Stimulated activated CD8-positive, alpha-beta memory T cell treated with anti-CD3 and anti-CD28 coated beads, Interleukin-4, amount 100 ng/mL, for 48 hours (primary cell): ENCODE results near the gene H1-8.
"Not testable (repeated sequence)": the region's sequence is repeated elsewhere in the genome, so short reads cannot be mapped to it uniquely, and the experiment has no call there.

Experiments used
- DNase-seq: peaks from one replicate; pipeline ENCODE4 v3.0.0-alpha.2; 2020

The H1-8 gene

DNA sequence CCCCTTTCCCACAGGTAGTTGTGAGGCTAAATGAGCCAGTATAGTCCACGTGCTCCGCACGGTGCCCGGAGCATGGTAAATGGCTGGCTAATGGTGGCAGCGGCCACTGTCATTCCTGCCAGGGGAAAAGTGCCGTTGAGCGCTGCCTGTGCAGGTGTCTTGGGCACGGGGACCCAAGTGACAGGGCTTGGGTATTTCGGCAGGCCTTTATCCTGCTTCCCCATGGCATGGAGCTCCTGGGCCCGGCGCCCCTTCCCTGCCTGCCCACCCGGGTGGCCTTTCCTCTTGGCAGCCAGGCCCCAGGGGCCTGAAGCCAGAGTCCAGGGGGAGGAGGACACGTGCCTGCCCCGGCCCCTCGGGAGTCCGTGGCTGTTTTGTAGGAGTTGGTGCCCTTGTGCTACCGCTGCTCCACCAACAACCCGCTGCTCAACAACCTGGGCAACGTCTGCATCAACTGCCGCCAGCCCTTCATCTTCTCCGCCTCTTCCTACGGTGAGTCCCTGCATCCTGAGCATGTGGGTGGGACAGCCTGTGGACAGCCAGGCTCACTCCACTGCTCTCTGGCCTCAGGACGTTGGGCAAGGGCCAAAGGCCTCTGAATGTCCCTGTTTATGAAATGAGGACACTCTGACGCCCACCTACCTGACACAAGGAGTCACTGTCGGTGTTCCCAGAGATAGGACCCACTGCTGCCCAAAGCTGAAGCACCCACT is 27.7 kb upstream of the H1-8 start:
- DNase-seq: not testable (repeated sequence)

DNA sequence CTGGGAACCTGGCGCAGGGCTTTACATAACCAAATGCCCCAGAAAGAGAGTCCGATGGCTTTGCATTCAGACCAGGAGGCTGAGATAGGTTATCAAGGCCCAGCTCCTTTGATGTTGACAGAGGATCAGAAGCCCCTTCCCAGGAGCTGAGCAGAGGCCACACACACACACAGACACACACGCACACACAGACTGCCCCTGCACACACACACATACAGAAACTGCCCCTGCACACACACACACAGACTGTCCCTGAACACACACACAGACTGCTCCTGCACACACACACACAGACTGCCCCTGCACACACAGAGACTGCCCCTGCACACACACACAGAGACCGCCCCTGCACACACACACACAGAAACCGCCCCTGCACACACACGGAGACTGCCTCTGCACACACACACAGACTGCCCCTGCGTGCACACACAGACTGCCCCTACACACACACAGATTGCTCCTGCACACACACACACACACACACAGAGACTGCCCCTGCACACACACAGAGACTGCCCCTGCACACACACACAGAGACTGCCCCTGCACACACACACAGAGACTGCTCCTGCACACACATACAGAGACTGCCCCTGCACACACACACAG is 27.0 kb upstream of the H1-8 start:
- not testable (repeated sequence) for DNase-seq

DNA sequence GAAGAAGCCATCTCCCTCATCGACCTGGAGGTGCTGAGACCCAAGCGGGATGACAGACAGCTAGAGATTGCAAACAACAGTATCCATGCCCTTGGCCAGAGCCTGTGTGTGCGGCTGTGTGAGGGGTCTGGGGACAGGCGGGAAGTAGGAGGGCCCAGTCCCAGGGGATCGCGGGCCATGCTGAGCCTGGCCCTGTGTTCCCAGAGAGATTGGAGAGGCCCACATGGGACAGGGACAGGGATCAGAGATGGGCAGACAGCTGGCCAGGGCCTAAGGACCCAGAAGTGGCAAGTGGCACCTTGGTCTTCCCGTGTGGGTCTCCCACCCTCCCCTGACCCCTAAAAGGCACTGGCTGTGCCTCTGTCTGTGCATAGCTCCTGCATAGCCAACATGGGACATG is 25.5 kb upstream of the H1-8 start:
- DNase-seq: no peak

DNA sequence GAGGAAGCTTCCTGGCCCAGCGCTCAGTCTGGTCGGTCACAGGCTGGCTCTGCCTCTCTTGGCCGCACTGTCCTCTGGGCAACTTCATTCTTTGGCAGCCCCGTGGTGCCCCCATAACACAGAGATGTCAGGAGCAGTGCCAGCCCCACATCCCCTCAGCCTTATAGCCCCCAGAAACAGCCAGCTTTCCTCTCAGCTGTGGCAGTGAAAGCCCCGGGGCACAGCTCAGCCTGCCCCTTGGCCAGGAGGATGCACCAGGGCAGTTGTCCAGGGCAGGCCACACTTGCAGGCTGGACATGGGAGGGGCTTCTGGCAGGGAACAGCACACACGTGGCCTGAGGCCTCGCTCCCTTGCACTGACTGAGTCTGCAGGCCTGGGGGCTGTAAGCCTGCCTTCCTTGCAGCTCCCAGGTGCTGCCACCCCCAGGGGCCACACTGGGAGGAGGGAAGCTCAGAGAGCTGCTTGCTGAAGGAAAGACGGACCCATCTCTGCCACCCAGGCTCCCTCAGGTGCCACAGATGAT is 24.9 kb upstream of the H1-8 start:
- DNase-seq: no peak

DNA sequence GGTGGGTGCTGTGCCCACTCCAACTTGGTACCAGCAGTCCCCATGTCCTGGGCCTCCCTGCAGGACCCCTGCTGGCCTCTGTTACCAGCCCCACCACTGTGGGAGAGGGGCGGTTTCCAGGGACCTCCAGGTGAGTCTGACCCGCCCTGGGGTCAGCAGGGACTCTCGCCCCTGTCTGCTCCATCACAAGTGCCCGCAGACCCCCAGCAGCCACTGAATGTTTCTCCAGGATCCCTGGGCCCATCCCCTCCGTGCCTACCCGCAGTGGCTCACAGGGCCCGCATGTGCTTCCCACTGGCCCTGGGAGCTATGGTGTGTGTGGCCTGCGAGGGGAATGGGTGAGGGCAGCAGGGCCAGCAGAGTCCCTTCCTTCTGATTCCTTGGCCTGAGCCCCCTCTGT is 24.4 kb upstream of the H1-8 start:
- no peak for DNase-seq

DNA sequence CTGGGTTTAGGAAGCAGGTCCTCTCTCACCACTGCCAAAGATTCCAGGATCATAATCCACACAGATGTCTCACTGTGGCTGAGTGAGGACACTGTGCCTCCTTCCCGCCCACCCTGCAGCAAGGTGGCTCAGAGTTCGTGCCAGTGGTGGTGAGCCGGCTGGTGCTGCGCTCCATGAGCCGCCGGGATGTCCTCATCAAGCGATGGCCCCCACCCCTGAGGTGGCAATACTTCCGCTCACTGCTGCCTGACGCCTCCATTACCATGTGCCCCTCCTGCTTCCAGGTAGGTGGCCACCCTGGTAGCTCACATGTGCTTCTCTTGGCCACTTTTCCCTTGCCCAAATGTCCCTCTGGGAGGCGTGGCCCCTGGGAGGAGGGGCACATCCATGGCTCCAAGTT is 23.5 kb upstream of the H1-8 start:
- DNase-seq: no peak

DNA sequence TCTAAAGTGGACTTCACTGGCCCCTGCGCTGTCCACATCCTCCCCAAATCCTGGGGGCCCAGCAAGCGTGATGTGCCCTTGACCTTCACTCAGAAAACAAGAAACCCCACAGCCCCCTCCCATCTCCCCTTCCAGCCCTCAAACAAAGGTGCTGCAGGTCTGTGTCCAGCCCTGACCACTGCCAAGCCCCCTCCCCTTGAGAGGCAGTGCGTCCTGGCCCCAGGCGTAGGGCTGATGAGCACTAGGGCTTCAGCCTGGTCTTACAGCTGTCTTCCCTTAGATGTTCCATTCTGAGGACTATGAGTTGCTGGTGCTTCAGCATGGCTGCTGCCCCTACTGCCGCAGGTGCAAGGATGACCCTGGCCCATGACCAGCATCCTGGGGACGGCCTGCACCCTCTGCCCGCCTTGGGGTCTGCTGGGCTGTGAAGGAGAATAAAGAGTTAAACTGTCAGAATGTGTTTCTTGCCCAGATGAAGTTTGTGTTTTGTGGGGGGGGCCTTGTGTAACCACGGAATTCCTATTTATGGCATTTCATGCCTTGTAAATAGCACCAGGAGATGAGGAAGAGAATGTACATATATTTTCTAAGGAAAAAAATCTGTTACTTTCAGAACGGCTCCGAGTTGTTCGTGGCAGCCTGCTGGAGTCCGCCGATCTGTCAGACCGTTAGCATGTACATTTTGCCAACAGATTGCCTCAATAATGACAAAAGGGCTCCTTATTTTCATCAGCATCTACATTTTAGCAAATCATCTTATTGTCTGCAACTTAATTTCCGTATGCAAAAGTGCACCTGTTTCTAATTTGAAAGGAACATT is 22.9 kb upstream of the H1-8 start:
- DNase-seq: no peak

DNA sequence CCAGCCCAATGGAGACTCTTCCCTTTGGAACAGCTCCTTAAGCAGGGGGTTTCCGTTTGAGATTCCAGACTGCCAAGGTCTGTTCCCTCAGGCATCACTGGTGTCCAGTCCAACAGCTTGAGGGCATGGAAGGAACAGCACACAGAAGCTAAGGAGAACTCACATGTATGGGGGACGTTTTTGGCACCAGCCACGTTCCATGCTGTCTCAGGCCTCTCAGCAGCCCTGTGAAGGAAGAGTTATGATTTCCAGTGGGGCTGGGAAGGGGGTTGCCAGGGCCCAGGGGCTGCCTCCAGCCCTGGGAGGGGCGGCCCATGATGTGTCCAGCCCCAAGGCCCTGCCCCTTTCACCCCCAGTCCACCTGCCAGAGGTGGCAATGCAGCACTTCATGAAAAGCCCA is 22.0 kb upstream of the H1-8 start:
- DNase-seq: no peak

DNA sequence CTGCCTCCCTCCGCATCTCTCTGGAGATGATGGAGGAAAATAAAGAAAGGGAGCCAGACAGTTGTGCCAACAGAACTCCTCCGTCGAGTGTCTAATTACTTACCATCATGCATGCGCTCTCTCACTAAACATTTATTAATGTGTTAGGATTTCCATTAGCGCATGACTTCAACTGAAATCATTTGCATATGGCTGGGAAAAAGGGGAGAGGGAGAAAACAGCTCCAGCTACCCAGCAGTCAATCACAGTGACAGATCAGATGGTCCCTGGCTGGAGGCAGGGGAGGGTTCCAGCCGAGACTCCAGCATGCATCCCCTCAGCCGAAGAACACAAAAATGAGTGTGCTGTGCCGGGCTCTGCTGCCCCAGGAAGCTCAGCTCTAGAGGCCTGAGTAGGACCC is 21.4 kb upstream of the H1-8 start:
- DNase-seq: no peak

DNA sequence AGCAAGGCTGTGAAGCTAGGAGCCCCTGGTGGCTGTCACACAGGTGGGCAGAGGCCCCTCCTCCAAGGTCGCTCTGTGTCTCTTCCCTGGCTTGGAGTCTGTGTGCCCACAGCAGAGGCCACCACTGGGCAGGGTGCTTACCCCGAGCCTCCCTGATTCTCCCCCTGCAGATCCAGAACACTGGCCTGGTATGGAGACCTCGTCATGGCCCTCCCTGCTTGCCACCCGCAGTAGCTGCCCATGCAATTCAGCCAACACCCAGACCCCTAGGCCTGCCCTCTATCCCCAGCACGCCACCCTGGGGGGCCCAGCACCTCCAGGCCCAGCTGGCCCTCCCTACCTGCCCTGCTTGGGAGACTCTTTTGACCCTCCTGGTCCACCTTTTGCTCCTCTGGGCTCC is 20.0 kb upstream of the H1-8 start:
- DNase-seq: no peak

DNA sequence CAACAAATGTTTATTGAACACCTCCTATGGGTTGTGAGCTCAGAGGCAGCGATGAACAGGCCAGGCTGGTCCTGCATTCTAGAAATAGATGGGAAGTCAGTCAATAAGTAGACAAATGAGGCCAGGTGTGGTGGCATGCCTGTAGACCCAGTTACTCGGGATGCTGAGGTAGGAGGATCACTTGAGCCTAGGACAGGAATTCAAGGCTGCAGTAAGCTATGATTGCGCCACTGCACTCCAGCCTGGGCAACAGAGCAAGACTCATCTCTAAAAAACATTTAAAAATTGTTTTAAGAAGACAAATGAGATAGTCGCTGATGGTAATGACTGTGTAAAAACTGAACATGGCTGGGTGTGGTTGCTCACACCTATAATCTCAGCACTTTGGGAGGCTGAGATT is 18.9 kb upstream of the H1-8 start:
- no peak for DNase-seq

DNA sequence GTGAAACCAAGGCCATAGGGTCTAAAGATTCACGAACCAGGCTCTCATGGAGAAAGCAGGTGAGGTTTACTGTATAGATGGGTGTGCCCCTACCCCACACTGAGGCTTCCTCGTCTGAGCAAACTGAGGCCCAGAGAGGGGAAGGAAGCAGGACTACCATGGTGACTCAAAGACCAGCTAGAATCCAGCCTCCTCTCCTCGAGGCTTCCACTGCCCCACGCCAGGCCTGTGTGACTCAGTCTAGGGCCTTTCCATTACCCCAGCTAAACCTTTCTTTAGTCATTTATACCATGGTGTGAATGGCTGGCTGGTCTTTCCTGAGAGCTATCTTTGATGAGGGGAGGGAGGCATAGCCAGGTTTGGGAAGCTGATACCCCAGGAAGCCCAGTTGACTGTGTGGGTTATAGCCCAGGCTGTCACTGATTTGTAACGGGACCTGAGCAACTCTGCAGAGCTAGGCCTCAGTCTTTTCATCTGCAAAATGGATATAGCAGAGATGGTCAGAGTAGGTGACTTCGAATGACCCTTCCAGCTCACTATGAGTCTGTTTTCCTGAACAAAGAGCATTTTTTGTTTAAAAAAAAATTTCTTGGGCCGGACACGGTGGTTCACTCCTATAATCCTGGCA is 17.5 kb upstream of the H1-8 start:
- DNase-seq: no peak

DNA sequence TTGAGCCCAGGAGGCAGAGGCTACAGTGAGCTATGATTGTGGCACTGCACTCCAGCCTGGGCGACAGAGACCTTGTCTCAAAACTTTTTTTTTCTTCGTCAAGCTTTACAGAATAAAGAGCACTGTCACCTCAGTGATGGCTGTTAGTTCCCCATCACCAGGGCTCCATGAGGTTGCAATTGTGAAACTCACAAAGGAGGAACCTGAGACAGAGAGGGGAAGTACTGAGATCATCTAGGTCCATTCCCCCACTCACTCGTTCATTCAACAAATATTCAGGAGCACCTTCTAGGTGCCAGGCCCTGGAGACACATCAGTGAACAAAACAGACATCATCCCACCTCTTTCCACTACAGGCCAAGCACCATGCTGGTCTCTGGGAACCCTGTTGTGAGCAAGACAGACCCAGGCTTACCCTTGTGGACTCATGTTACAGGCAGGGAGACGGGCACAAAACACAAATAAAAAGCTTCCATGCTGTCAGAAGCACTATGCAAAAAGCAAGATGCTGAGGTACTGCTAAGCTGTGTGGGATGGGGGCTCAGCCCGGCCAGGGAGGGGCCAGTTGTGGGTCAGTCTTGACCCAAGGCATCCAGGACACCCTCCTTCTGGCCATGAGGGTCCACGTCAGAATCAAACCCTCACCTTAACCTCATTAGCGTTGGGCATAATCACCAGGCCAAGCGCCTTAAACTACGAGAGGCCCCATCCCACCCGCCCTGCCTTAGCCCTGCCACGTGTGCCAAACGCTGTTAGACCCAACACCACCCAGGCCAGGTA is 16.7 kb upstream of the H1-8 start:
- DNase-seq: no peak

DNA sequence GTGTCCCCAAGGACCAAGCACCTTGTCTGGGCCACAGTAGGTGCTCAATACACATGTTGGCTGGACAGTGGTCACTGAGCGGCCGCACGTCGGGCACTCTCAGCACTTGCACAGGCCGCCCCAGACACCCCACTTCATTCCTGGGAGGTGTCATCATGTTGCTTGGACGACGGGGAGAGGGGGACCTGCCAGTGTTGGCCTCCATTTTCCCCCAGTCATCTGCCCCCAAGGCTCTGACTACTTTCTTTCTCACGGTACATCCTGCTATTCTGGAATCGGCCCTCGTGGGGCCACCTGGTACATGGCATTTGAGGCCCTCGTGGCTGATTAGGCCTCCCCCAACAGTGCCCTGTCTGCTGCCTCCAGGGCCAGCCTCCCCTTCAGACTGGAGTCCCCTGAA is 15.7 kb upstream of the H1-8 start:
- DNase-seq: no peak

DNA sequence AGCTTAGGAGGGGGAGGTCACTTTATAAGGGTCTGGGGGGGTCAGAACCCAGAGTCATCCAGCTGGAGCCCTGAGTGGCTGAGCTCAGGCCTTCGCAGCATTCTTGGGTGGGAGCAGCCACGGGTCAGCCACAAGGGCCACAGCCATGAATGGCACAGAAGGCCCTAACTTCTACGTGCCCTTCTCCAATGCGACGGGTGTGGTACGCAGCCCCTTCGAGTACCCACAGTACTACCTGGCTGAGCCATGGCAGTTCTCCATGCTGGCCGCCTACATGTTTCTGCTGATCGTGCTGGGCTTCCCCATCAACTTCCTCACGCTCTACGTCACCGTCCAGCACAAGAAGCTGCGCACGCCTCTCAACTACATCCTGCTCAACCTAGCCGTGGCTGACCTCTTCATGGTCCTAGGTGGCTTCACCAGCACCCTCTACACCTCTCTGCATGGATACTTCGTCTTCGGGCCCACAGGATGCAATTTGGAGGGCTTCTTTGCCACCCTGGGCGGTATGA is 14.3 kb upstream of the H1-8 start, which contains the start of gene RHO:
Gene RHO (plus strand): TSS at position 51 of the 512 bp plus-strand sequence. CDS start 95 bp downstream, at position 146.
- no peak for DNase-seq

DNA sequence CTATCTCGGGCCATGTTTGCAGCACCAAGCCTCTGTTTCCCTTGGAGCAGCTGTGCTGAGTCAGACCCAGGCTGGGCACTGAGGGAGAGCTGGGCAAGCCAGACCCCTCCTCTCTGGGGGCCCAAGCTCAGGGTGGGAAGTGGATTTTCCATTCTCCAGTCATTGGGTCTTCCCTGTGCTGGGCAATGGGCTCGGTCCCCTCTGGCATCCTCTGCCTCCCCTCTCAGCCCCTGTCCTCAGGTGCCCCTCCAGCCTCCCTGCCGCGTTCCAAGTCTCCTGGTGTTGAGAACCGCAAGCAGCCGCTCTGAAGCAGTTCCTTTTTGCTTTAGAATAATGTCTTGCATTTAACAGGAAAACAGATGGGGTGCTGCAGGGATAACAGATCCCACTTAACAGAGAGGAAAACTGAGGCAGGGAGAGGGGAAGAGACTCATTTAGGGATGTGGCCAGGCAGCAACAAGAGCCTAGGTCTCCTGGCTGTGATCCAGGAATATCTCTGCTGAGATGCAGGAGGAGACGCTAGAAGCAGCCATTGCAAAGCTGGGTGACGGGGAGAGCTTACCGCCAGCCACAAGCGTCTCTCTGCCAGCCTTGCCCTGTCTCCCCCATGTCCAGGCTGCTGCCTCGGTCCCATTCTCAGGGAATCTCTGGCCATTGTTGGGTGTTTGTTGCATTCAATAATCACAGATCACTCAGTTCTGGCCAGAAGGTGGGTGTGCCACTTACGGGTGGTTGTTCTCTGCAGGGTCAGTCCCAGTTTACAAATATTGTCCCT is 13.4 kb upstream of the H1-8 start:
- DNase-seq: no peak

DNA sequence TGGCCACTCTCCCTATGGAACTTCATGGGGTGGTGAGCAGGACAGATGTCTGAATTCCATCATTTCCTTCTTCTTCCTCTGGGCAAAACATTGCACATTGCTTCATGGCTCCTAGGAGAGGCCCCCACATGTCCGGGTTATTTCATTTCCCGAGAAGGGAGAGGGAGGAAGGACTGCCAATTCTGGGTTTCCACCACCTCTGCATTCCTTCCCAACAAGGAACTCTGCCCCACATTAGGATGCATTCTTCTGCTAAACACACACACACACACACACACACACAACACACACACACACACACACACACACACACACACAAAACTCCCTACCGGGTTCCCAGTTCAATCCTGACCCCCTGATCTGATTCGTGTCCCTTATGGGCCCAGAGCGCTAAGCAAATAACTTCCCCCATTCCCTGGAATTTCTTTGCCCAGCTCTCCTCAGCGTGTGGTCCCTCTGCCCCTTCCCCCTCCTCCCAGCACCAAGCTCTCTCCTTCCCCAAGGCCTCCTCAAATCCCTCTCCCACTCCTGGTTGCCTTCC is 12.7 kb upstream of the H1-8 start:
- no peak for DNase-seq

DNA sequence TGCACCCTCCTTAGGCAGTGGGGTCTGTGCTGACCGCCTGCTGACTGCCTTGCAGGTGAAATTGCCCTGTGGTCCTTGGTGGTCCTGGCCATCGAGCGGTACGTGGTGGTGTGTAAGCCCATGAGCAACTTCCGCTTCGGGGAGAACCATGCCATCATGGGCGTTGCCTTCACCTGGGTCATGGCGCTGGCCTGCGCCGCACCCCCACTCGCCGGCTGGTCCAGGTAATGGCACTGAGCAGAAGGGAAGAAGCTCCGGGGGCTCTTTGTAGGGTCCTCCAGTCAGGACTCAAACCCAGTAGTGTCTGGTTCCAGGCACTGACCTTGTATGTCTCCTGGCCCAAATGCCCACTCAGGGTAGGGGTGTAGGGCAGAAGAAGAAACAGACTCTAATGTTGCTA is 12.2 kb upstream of the H1-8 start:
- DNase-seq: no peak

DNA sequence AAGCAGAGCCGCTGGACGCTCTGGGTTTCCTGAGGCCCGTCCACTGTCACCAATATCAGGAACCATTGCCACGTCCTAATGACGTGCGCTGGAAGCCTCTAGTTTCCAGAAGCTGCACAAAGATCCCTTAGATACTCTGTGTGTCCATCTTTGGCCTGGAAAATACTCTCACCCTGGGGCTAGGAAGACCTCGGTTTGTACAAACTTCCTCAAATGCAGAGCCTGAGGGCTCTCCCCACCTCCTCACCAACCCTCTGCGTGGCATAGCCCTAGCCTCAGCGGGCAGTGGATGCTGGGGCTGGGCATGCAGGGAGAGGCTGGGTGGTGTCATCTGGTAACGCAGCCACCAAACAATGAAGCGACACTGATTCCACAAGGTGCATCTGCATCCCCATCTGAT is 11.3 kb upstream of the H1-8 start:
- DNase-seq: no peak

DNA sequence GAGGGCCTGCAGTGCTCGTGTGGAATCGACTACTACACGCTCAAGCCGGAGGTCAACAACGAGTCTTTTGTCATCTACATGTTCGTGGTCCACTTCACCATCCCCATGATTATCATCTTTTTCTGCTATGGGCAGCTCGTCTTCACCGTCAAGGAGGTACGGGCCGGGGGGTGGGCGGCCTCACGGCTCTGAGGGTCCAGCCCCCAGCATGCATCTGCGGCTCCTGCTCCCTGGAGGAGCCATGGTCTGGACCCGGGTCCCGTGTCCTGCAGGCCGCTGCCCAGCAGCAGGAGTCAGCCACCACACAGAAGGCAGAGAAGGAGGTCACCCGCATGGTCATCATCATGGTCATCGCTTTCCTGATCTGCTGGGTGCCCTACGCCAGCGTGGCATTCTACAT is 10.7 kb upstream of the H1-8 start:
- no peak for DNase-seq

DNA sequence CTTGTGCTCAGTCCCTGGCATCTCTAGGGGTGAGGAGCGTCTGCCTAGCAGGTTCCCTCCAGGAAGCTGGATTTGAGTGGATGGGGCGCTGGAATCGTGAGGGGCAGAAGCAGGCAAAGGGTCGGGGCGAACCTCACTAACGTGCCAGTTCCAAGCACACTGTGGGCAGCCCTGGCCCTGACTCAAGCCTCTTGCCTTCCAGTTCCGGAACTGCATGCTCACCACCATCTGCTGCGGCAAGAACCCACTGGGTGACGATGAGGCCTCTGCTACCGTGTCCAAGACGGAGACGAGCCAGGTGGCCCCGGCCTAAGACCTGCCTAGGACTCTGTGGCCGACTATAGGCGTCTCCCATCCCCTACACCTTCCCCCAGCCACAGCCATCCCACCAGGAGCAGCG is 9.6 kb upstream of the H1-8 start:
- no peak for DNase-seq
